Stimulated activated memory B cell treated with anti-CD40 and anti-IgM and Interleukin-4, amounts not matched to agents 10 μg/mL and 1 μg/mL and 100 μg/mL, for 72 hours (primary cell): Measurements from ENCODE around the gene PLK2.
A peak's percentile ranks its signal among the peaks of the same experiment; 100 is the strongest.

Experiments
- ATAC-seq: fragments of 150-1000 bp; cut with Tn5 transposase; 2 replicates; pipeline ENCODE4 v1.10.0; 2021
- H3K27ac Mint-ChIP-seq: one replicate; pipeline ENCODE4 v1.8.0; 2022; ENCODE audit warnings: mild to moderate bottlenecking, mixed read lengths
- H3K27me3 Mint-ChIP-seq: one replicate; pipeline ENCODE4 v1.8.0; 2022; ENCODE audit warnings: mixed read lengths
- H3K36me3 Mint-ChIP-seq: one replicate; pipeline ENCODE4 v1.8.0; 2022; ENCODE audit warnings: mixed read lengths
- H3K4me1 Mint-ChIP-seq: one replicate; pipeline ENCODE4 v1.8.0; 2022; ENCODE audit warnings: mixed read lengths
- H3K4me3 Mint-ChIP-seq: one replicate; pipeline ENCODE4 v1.8.0; 2022; ENCODE audit warnings: mild to moderate bottlenecking, moderate library complexity, mixed read lengths
- H3K9me3 Mint-ChIP-seq: one replicate; pipeline ENCODE4 v1.8.0; 2022; ENCODE audit warnings: mixed read lengths

Gene PLK2

DNA sequence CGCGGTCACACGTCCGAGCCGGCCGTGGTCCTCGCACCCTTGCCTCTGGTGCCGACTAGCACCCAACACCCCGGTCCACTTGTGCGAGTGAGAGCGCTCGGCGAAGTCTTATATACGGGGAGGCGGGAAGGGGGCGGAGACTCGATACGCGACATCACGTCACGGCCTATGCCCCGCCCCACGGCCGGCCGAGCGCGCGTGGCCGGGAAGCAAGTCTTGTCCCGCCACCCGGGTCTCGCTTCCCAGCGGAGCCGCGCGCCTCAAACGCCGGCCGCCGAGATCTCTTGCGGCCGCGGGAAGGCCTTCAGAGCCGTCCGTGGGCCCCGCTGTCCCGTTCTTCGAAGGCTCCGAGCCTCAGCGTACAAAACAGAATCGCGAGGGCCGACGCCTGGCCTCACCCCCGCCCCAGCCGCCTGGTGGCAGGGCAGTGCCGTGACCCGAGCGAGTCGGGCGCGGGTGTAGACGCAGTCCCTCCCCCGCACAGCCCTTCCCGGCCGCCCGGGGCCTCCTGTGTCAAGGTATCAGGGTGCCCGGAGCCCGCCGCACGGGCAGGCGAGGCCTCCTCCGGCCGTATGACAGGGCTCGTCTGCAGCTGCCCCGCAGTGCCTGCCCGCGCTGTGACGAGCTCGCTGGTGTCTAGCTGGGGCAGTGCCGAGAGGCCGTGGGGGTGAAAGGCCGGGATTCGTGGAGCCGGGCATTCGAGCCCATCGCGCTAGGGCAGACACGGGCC is at the start of gene PLK2:
Gene PLK2 (minus strand): TSS at position 85 of the 730 bp plus-strand sequence. CDS start 127 bp downstream, outside the sequence.
- Mint-ChIP-seq H3K27me3 (no peaks in the 10 kb centered on the region), H3K9me3 (no peaks in the 10 kb centered on the region), H3K4me1 (peaks cover 8% of the 10 kb centered on the region), H3K36me3 (peaks cover 8% of the 10 kb centered on the region), H3K27ac (peak within 1 kb of the TSS; percentile 71), H3K4me3 (peak within 1 kb of the TSS; percentile 84)
- peak; percentile 94 for ATAC-seq

DNA sequence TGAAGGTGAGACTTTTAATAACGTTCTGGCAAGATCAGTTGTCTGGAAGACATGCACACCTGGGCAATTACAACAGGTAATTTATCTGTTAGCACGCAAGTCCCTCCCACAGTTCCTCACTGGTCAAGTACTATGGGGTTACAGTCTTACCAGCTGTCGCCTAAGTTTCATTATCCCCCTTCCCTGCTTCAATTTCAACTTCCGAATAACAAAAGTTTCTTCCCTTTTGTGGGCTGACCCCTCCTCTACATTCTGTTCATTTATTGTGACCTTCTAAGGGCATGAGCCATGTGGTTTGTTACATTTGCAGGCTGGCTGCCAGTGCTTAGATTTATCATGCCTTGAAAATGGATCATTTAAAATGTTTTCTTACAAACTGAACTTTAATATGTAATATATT is 47.8 kb upstream of the PLK2 start:
- no peak for ATAC-seq
- no peak overlapping the region for H3K4me3 Mint-ChIP-seq
- H3K36me3 Mint-ChIP-seq = peaks cover 2% of the 10 kb centered on the region
- no peak overlapping the region for H3K27ac Mint-ChIP-seq
- H3K27me3 Mint-ChIP-seq = no peaks in the 10 kb centered on the region
- H3K4me1 Mint-ChIP-seq = peaks cover 43% of the 10 kb centered on the region
- H3K9me3 Mint-ChIP-seq = peaks cover 12% of the 10 kb centered on the region

DNA sequence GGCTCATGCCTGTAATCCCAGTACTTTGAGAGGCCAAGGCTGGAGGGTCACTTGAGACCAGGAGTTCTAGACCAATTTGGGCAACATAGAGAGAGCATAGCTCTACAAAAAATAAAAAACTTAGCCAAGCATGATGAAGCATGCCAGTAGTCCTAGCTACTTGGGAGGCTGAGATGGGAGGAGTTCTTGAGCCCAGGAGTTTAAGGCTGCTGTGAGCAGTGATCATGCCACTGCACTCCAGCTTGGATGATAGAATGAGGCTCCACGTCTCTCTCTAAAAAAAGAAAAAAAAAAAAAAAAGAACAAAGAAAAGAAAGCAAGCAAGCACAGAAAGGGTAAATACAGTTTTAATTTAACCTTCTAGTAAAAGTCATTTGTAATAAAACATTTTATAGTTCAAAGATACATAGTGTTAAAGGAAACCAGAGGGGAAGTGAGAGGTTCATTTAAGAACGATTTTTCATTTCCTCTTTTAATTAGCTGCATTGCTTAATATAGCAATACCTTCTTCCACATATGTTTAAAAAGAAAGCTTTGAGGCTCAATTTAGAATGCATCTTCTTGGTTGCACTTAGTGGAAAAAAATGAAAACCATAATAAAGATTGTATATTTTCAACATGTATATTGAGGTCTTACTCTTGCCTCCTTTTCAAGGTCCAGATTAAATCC is 46.2 kb upstream of the PLK2 start:
- Mint-ChIP-seq H3K27me3 (no peaks in the 10 kb centered on the region), H3K27ac (peak overlapping the region; percentile 86), H3K36me3 (peaks cover 7% of the 10 kb centered on the region), H3K4me1 (peaks cover 51% of the 10 kb centered on the region), H3K4me3 (peak overlapping the region; percentile 50), H3K9me3 (peaks cover 9% of the 10 kb centered on the region)
- peak; percentile 89 for ATAC-seq

DNA sequence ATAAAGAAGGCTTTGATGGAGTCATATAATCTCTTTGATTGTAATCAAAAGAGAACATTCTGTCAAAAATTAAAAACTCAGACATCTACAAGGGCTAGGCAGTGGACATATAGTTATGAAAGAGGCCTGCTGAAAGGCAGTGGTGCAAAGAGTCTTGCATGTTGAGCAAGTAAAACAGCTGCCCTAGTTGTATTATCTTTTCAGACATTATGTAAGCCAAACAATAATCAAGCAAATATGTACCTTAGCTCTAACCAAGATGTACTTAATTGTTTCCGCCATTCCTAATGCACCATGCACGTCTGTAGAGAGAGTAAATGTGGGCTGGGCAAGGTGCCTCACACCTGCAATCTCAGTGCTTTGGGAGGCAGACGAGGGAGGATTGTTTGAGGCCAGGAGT is 45.6 kb upstream of the PLK2 start:
- Mint-ChIP-seq H3K27ac (peak overlapping the region; percentile 86), H3K36me3 (peaks cover 7% of the 10 kb centered on the region), H3K4me1 (peaks cover 57% of the 10 kb centered on the region), H3K27me3 (no peaks in the 10 kb centered on the region), H3K9me3 (peaks cover 9% of the 10 kb centered on the region), H3K4me3 (peak overlapping the region; percentile 50)
- ATAC-seq = no peak

- Mint-ChIP-seq H3K4me1 (peaks cover 64% of the 10 kb centered on the region), H3K36me3 (peaks cover 7% of the 10 kb centered on the region), H3K9me3 (peaks cover 9% of the 10 kb centered on the region), H3K27ac (peak overlapping the region; percentile 86), H3K27me3 (no peaks in the 10 kb centered on the region), H3K4me3 (no peak overlapping the region)
- no peak for ATAC-seq
These were observed 44.9 kb upstream of the PLK2 start for GRCh38 chr5:58504766-58505165.

- H3K4me1 Mint-ChIP-seq = peaks cover 67% of the 10 kb centered on the region
These were observed 43.6 kb upstream of the PLK2 start for GRCh38 chr5:58503390-58504046.

GRCh38 chr5:58501778-58502417 is 42.0 kb upstream of the PLK2 start:
- Mint-ChIP-seq H3K27ac (peak overlapping the region; percentile 7), H3K4me3 (no peak overlapping the region), H3K36me3 (peaks cover 14% of the 10 kb centered on the region), H3K4me1 (peaks cover 81% of the 10 kb centered on the region), H3K27me3 (no peaks in the 10 kb centered on the region), H3K9me3 (no peaks in the 10 kb centered on the region)
- no peak for ATAC-seq

More at GRCh38 chr5:58503390-58504046, 43.6 kb upstream of the PLK2 start:
- H3K27ac Mint-ChIP-seq = no peak overlapping the region
- no peaks in the 10 kb centered on the region for H3K27me3 Mint-ChIP-seq
- no peak overlapping the region for H3K4me3 Mint-ChIP-seq
- H3K9me3 Mint-ChIP-seq = no peaks in the 10 kb centered on the region
- ATAC-seq = no peak
- peaks cover 7% of the 10 kb centered on the region for H3K36me3 Mint-ChIP-seq

- ATAC-seq = peak; percentile 62
- Mint-ChIP-seq H3K27me3 (no peaks in the 10 kb centered on the region), H3K36me3 (peaks cover 34% of the 10 kb centered on the region), H3K27ac (peak overlapping the region; percentile 84), H3K4me3 (peak overlapping the region; percentile 45), H3K9me3 (no peaks in the 10 kb centered on the region), H3K4me1 (peaks cover 80% of the 10 kb centered on the region)
These were observed 40.1 kb upstream of the PLK2 start for GRCh38 chr5:58499941-58500340.

- Mint-ChIP-seq H3K36me3 (peaks cover 41% of the 10 kb centered on the region), H3K4me3 (no peak overlapping the region), H3K27ac (peak overlapping the region; percentile 84), H3K4me1 (peaks cover 73% of the 10 kb centered on the region), H3K27me3 (no peaks in the 10 kb centered on the region), H3K9me3 (no peaks in the 10 kb centered on the region)
- no peak for ATAC-seq
These were observed 39.3 kb upstream of the PLK2 start for GRCh38 chr5:58499231-58499630.

DNA sequence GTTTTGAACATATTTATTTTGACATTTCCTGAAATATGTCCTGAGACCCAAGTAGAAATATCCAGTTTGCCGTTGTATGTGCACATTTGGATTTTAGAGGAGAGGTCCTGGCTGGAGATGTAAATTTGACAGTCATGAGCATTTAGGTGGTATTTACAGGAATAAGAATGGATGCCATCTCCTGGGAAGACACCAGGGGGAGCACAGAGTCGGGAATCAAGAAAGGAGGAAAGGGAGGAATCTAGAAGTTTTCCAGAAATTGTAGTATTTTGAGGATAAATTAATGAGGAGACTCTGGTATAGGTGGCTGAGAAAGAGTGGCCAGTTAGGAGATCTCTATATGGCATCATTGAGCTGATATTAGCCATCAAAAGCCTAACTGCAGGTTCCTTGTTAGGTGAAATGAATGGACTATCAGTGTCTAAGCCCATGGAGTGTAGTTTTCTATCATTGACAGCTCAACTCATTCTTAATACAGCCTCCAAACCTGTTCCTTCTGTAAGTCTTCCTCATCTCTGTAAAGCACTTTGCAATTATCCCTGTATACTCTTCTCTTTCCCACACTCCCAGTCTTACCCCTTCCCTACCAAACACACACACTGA is 38.6 kb upstream of the PLK2 start:
- H3K9me3 Mint-ChIP-seq = no peaks in the 10 kb centered on the region
- no peak for ATAC-seq
- peaks cover 72% of the 10 kb centered on the region for H3K4me1 Mint-ChIP-seq
- no peak overlapping the region for H3K4me3 Mint-ChIP-seq
- peaks cover 43% of the 10 kb centered on the region for H3K36me3 Mint-ChIP-seq
- peak overlapping the region; percentile 84 for H3K27ac Mint-ChIP-seq
- no peaks in the 10 kb centered on the region for H3K27me3 Mint-ChIP-seq

- Mint-ChIP-seq H3K4me3 (no peak overlapping the region), H3K4me1 (peaks cover 72% of the 10 kb centered on the region), H3K9me3 (no peaks in the 10 kb centered on the region), H3K36me3 (peaks cover 43% of the 10 kb centered on the region), H3K27ac (peak overlapping the region; percentile 84), H3K27me3 (no peaks in the 10 kb centered on the region)
- ATAC-seq = no peak
These were observed 38.0 kb upstream of the PLK2 start for GRCh38 chr5:58497921-58498320.

- H3K4me1 Mint-ChIP-seq = peaks cover 67% of the 10 kb centered on the region
- H3K4me3 Mint-ChIP-seq = no peak overlapping the region
- H3K27me3 Mint-ChIP-seq = no peaks in the 10 kb centered on the region
These were observed 37.5 kb upstream of the PLK2 start for GRCh38 chr5:58497386-58497785.

GRCh38 chr5:58496488-58496887 is 36.6 kb upstream of the PLK2 start:
- Mint-ChIP-seq H3K4me1 (peaks cover 65% of the 10 kb centered on the region), H3K27me3 (no peaks in the 10 kb centered on the region), H3K9me3 (no peaks in the 10 kb centered on the region)

More at GRCh38 chr5:58497386-58497785, 37.5 kb upstream of the PLK2 start:
- H3K27ac Mint-ChIP-seq = peak overlapping the region; percentile 84
- no peaks in the 10 kb centered on the region for H3K9me3 Mint-ChIP-seq
- ATAC-seq = no peak
- peaks cover 38% of the 10 kb centered on the region for H3K36me3 Mint-ChIP-seq

GRCh38 chr5:58493141-58493540 is 33.3 kb upstream of the PLK2 start:
- Mint-ChIP-seq H3K27me3 (no peaks in the 10 kb centered on the region), H3K4me1 (peaks cover 50% of the 10 kb centered on the region), H3K36me3 (peaks cover 37% of the 10 kb centered on the region), H3K9me3 (no peaks in the 10 kb centered on the region), H3K4me3 (peak overlapping the region; percentile 46), H3K27ac (peak overlapping the region; percentile 81)
- ATAC-seq = no peak

More at GRCh38 chr5:58496488-58496887, 36.6 kb upstream of the PLK2 start:
- Mint-ChIP-seq H3K27ac (peak overlapping the region; percentile 84), H3K4me3 (no peak overlapping the region), H3K36me3 (peaks cover 37% of the 10 kb centered on the region)
- ATAC-seq = no peak
